NT2/D1 (cell line): ENCODE data around the gene STX16.
A peak's percentile ranks its signal among the peaks of the same experiment; 100 is the strongest.
"Not testable (repeated sequence)": the region's sequence is repeated elsewhere in the genome, so short reads cannot be mapped to it uniquely, and the experiment has no call there.

ENCODE experiments used
- DNase-seq: peaks from one replicate; pipeline ENCODE4 v3.0.0-alpha.2; 2011; ENCODE audit warnings: low read depth, low spot score
- H3K27me3 ChIP-seq: 2 replicates; pipeline ENCODE4 v1.6.0; 2011; ENCODE audit warnings: mild to moderate bottlenecking; ENCODE audit not compliant: insufficient read length, insufficient read depth
- H3K36me3 ChIP-seq: 2 replicates; pipeline ENCODE4 v1.6.1; 2011; ENCODE audit warnings: mild to moderate bottlenecking, low read length, mixed read lengths; ENCODE audit not compliant: insufficient read depth, insufficient read length
- H3K4me1 ChIP-seq: 2 replicates; pipeline ENCODE4 v1.5.1; 2011; ENCODE audit not compliant: insufficient read depth, insufficient read length
- H3K4me3 ChIP-seq: 2 replicates; pipeline ENCODE4 v1.5.1; 2011; ENCODE audit warnings: low read depth; ENCODE audit not compliant: insufficient read length
- H3K9ac ChIP-seq: 2 replicates; pipeline ENCODE4 v1.6.0; 2011; ENCODE audit warnings: low read depth; ENCODE audit not compliant: insufficient read length
- H3K9me3 ChIP-seq: 2 replicates; pipeline ENCODE4 v1.5.1; 2011; ENCODE audit warnings: mild to moderate bottlenecking, low read length; ENCODE audit not compliant: insufficient read depth
- SUZ12 ChIP-seq: IDR thresholded peaks from 2 replicates; pipeline ENCODE4 v1.6.1; 2011; ENCODE audit not compliant: insufficient read length, insufficient read depth; ENCODE audit errors: extremely low read depth
- YY1 ChIP-seq: IDR thresholded peaks from 2 replicates; pipeline ENCODE4 v1.6.1; 2011; ENCODE audit not compliant: insufficient read length, insufficient read depth
- ZNF274 ChIP-seq: IDR thresholded peaks from 2 replicates; pipeline ENCODE4 v1.6.1; 2011; ENCODE audit warnings: mild to moderate bottlenecking, low read depth, low read length

Gene STX16

GRCh38 chr20:58647162-58647795 is 3.8 kb upstream of the STX16 start:
- peaks cover 6% of the 10 kb centered on the region for H3K27me3 ChIP-seq
- peaks cover 3% of the 10 kb centered on the region for H3K4me1 ChIP-seq
- no peak overlapping the region for H3K4me3 ChIP-seq
- no peak overlapping the region for H3K9ac ChIP-seq
- no peaks in the 10 kb centered on the region for H3K9me3 ChIP-seq
- DNase-seq: no peak
- H3K36me3 ChIP-seq: no peaks in the 10 kb centered on the region
- no peak for TF ChIP-seq YY1

- Histone ChIP-seq H3K4me1 (peaks cover 3% of the 10 kb centered on the region), H3K9me3 (no peaks in the 10 kb centered on the region), H3K27me3 (peaks cover 6% of the 10 kb centered on the region), H3K9ac (no peak overlapping the region), H3K36me3 (no peaks in the 10 kb centered on the region), H3K4me3 (no peak overlapping the region)
- TF ChIP-seq SUZ12 (no peak), ZNF274 (no peak), YY1 (no peak)
- DNase-seq: no peak
Observed at GRCh38 chr20:58647796-58648501, 3.1 kb upstream of the STX16 start.

- not testable (repeated sequence) for H3K4me1 ChIP-seq, DNase-seq, H3K9me3 ChIP-seq, H3K9ac ChIP-seq, H3K4me3 ChIP-seq, H3K36me3 ChIP-seq, H3K27me3 ChIP-seq
Observed at GRCh38 chr20:58648502-58648825, 2.6 kb upstream of the STX16 start.

GRCh38 chr20:58649288-58650180 is 1.5 kb upstream of the STX16 start:
- peak overlapping the region; percentile 97 for H3K4me3 ChIP-seq
- TF ChIP-seq SUZ12: no peak
- TF ChIP-seq ZNF274: no peak
- no peak for TF ChIP-seq YY1
- no peaks in the 10 kb centered on the region for H3K9me3 ChIP-seq
- peaks cover 6% of the 10 kb centered on the region for H3K27me3 ChIP-seq
- H3K9ac ChIP-seq: peak overlapping the region; percentile 88
- H3K36me3 ChIP-seq: peaks cover 7% of the 10 kb centered on the region
- DNase-seq: no peak
- H3K4me1 ChIP-seq: peaks cover 3% of the 10 kb centered on the region

- TF ChIP-seq ZNF274: no peak
- TF ChIP-seq SUZ12: no peak
- no peak for TF ChIP-seq YY1
- peak overlapping the region; percentile 94 for H3K9ac ChIP-seq
Observed at GRCh38 chr20:58650181-58650775, 805 bp upstream of the STX16 start.

GRCh38 chr20:58651559-58651945 is 469 bp downstream of the STX16 start:
- H3K27me3 ChIP-seq: peaks cover 6% of the 10 kb centered on the region
- no peak for DNase-seq

More at GRCh38 chr20:58650181-58650775, 805 bp upstream of the STX16 start:
- no peak for DNase-seq
- Histone ChIP-seq H3K9me3 (no peaks in the 10 kb centered on the region), H3K4me1 (peaks cover 3% of the 10 kb centered on the region), H3K4me3 (peak overlapping the region; percentile 97), H3K27me3 (peaks cover 6% of the 10 kb centered on the region), H3K36me3 (peaks cover 7% of the 10 kb centered on the region)

More at GRCh38 chr20:58651559-58651945, 469 bp downstream of the STX16 start:
- no peak for TF ChIP-seq SUZ12
- TF ChIP-seq YY1: no peak
- no peak for TF ChIP-seq ZNF274
- no peaks in the 10 kb centered on the region for H3K9me3 ChIP-seq
- peaks cover 8% of the 10 kb centered on the region for H3K4me1 ChIP-seq
- peaks cover 9% of the 10 kb centered on the region for H3K36me3 ChIP-seq
- peak overlapping the region; percentile 97 for H3K4me3 ChIP-seq
- peak overlapping the region; percentile 94 for H3K9ac ChIP-seq
